Fibroblast of the aortic adventitia (primary cell): ENCODE results near the gene SCRN1. TPM values are rescaled to one million over a fixed set of nuclear protein-coding genes. Genes with fewer than 3 reads are reported as not detected.
"Not testable (repeated sequence)": the region's sequence is repeated elsewhere in the genome, so short reads cannot be mapped to it uniquely, and the experiment has no call there.

ENCODE experiments used
- DNase-seq: peaks from one replicate; pipeline ENCODE4 v3.0.0-alpha.2; 2010; ENCODE audit warnings: low read depth
- H3K4me3 ChIP-seq: 2 replicates; pipeline ENCODE4 v1.5.1; 2011; ENCODE audit warnings: low read depth, mild to moderate bottlenecking, control low read depth, low read length, moderate library complexity
- CTCF ChIP-seq: IDR thresholded peaks from 2 replicates; pipeline ENCODE4 v1.5.1; 2011; ENCODE audit warnings: mild to moderate bottlenecking, low read length, control low read depth, inconsistent platforms; ENCODE audit not compliant: insufficient read depth
- total RNA-seq: library from RNA; depleted of rRNA; stranded (reverse); fragments of >200 nt; gene quantifications from 2 replicates; pipeline ENCODE4 v1.2.3, GENCODE V29; 2012; ENCODE audit warnings: low replicate concordance

SCRN1 gene
- total RNA-seq, 1 donor = 93.1 TPM

- no peak for TF ChIP-seq CTCF
- DNase-seq = no peak
- no peak overlapping the region for H3K4me3 ChIP-seq
Measured at GRCh38 chr7:29895559-29895958, 94.0 kb downstream of the SCRN1 start.

- TF ChIP-seq CTCF = no peak
- no peak overlapping the region for H3K4me3 ChIP-seq
- DNase-seq = no peak
Measured at GRCh38 chr7:29894256-29894655, 95.3 kb downstream of the SCRN1 start.

DNA sequence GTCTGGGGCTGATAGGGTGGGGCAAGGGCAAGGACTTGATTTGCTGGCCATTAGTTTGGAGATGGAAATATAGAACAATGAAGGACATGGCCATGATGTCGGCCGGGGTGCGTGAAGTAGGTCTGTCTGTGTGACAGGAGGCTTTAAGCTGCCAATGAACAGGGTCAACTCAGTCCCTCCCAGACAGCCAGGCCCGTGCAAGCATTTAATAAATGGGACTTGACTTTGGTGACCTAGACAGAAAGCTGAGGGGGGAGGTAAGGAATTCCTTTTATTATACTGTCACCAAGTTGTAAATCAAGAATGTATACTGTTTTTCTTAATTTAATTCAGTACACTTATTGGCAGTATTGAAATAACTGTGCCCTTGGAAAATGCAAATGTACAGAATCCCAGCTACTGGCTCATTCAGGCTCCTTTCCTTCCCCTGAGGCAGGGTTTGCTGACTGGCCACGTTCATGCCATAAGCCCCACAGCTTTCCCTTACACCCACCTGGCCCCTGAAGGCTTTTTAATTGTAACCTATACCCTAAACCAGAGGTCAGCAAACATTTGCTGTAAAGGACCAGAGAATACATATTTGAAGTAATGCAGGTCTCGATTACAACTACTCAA lies 96.1 kb downstream of the SCRN1 start:
- DNase-seq = no peak
- TF ChIP-seq CTCF = no peak
- H3K4me3 ChIP-seq = no peak overlapping the region

DNA sequence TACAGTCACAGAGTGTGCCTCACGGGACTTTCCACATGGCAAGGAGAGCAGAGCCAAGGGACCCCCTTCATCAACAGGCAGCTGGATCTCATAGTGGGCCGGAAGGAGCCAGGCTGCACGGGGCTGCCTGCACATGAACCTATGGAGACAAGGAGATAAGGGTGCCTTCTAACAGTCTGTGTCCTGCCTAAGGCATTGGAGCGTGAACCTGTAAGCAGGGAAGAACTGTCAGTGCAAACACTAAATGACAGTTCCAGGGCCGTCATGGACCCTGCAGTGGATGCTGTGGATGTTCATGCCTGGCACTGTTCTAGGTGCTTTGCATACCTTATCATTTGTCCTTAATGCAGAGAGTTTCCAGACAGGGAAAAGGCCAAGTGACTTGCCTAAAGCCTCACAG lies 97.4 kb downstream of the SCRN1 start:
- no peak for TF ChIP-seq CTCF

DNA sequence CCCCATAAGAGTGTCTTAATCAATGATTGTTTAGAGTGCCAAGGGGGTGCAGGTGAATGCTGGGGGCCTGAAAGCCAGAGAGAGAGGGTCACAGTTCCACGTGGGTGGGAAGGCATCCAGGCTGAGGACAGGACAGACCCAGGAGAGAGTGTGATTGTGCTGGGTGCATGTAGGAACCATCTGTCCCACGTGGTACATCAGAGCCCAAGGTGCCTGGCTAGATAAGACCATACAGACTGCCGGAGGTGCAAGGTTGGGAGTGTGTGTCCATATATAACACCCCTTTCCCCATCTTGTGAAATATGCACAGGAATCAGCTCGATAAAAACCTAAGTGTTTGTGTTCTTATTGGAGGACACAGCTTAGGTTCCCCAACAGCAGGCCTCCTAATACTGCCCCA lies 97.8 kb downstream of the SCRN1 start:
- no peak overlapping the region for H3K4me3 ChIP-seq
- no peak for DNase-seq
- TF ChIP-seq CTCF = no peak

More for the DNA sequence above, 97.4 kb downstream of the SCRN1 start:
- H3K4me3 ChIP-seq = no peak overlapping the region
- no peak for DNase-seq

DNA sequence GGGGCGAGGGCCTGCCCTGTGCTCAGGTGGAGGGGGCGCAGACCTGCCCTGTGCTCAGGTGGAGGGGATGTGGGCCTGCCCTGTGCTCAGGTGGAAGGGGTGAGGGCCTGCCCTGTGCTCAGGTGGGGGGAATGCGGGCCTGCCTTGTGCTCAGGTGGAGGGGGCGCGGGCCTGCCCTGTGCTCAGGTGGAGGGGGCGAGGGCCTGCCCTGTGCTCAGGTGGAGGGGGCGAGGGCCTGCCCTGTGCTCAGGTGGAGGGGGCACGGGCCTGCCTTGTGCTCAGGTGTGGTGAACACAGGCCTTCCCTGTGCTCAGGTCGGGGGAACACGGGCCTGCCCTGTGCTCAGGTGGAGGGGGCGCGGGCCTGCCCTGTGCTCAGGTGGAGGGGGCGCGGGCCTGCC lies 98.8 kb downstream of the SCRN1 start:
- H3K4me3 ChIP-seq, DNase-seq: not testable (repeated sequence)

DNA sequence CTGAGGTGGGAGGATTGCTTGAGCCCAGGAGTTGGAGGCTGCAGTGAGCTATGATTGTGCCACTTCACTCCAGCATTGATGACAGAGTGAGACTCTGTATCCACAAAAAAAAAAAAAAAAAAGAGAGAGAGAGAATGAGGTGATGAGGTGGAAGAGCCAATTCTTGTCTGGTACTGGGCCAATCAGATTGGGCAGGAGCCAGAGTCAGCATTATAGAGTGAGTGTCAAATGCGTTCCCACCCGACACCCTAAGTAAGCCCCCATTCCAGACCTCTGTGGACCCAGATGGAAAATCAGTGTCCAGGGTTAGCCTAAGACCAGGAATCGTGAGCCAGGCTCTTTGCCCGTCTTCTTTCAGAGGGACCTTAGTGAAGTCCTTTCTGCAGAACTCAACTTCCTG lies 99.3 kb downstream of the SCRN1 start:
- TF ChIP-seq CTCF = no peak
- DNase-seq = no peak
- H3K4me3 ChIP-seq = no peak overlapping the region
